H9 (cell line): ENCODE results near the gene TCF7L1. TPM values are rescaled to one million over a fixed set of nuclear protein-coding genes. Genes with fewer than 3 reads are reported as not detected.

Experiments
- DNase-seq: peaks from one replicate; pipeline ENCODE4 v3.0.0-alpha.2; 2017
- H2AFZ ChIP-seq: one replicate; pipeline ENCODE4 v1.6.1; 2013; ENCODE audit warnings: mild to moderate bottlenecking, low read length, control low read depth, moderate library complexity
- H2AK5ac ChIP-seq: 2 replicates; pipeline ENCODE4 v1.6.1; 2013; ENCODE audit warnings: low read length, control low read depth, mixed read lengths; ENCODE audit not compliant: insufficient read length
- H2BK120ac ChIP-seq: one replicate; pipeline ENCODE4 v1.6.1; 2013; ENCODE audit warnings: low read depth, mild to moderate bottlenecking, low read length, control low read depth, inconsistent platforms; ENCODE audit not compliant: poor library complexity, severe bottlenecking
- H2BK12ac ChIP-seq: 2 replicates; pipeline ENCODE4 v1.6.1; 2013; ENCODE audit warnings: low read length, control low read depth, mixed read lengths, low read depth; ENCODE audit not compliant: insufficient read length
- H2BK15ac ChIP-seq: 2 replicates; pipeline ENCODE4 v1.6.1; 2013; ENCODE audit warnings: low read depth, low read length, control low read depth
- H2BK20ac ChIP-seq: one replicate; pipeline ENCODE4 v1.6.1; 2013; ENCODE audit warnings: low read depth, mild to moderate bottlenecking, low read length, control low read depth, inconsistent platforms; ENCODE audit not compliant: poor library complexity, severe bottlenecking
- H2BK5ac ChIP-seq: 2 replicates; pipeline ENCODE4 v1.6.1; 2013; ENCODE audit warnings: low read length, control low read depth, mixed read lengths; ENCODE audit not compliant: insufficient read length
- H3K14ac ChIP-seq: 2 replicates; pipeline ENCODE4 v1.6.1; 2013; ENCODE audit warnings: low read length, control low read depth; ENCODE audit not compliant: insufficient read depth
- H3K18ac ChIP-seq: 2 replicates; pipeline ENCODE4 v1.6.1; 2013; ENCODE audit warnings: low read depth, mild to moderate bottlenecking, mixed read lengths, low read length, control low read depth; ENCODE audit not compliant: insufficient read length
- H3K23ac ChIP-seq: 2 replicates; pipeline ENCODE4 v1.6.1; 2013; ENCODE audit warnings: low read length, control low read depth, mixed read lengths, low read depth; ENCODE audit not compliant: insufficient read length
- H3K23me2 ChIP-seq: 2 replicates; pipeline ENCODE4 v1.6.1; 2013; ENCODE audit warnings: low read depth, mild to moderate bottlenecking, mixed read lengths, low read length, control low read depth; ENCODE audit not compliant: insufficient read length, poor library complexity, severe bottlenecking
- H3K27ac ChIP-seq: 2 replicates; pipeline ENCODE4 v1.5.1; 2013; ENCODE audit warnings: low read length, control low read depth, mixed read lengths, low read depth; ENCODE audit not compliant: insufficient read length
- H3K27me3 ChIP-seq: 2 replicates; pipeline ENCODE4 v1.6.1; 2013; ENCODE audit warnings: low read length, control low read depth, inconsistent platforms; ENCODE audit not compliant: insufficient read depth
- H3K4ac ChIP-seq: 2 replicates; pipeline ENCODE4 v1.6.1; 2013; ENCODE audit warnings: low read depth, mild to moderate bottlenecking, control low read depth, inconsistent platforms, low read length, moderate library complexity
- H3K4me1 ChIP-seq: 2 replicates; pipeline ENCODE4 v1.6.1; 2013; ENCODE audit warnings: low read length, control low read depth, inconsistent platforms; ENCODE audit not compliant: insufficient read depth
- H3K4me2 ChIP-seq: 2 replicates; pipeline ENCODE4 v1.6.1; 2013; ENCODE audit warnings: low read length, control low read depth, mixed read lengths; ENCODE audit not compliant: insufficient read length, insufficient read depth
- H3K56ac ChIP-seq: 2 replicates; pipeline ENCODE4 v1.6.1; 2013; ENCODE audit warnings: low read depth, mild to moderate bottlenecking, mixed read lengths, low read length, control low read depth; ENCODE audit not compliant: insufficient read length
- H3K79me1 ChIP-seq: 2 replicates; pipeline ENCODE4 v1.6.1; 2013; ENCODE audit warnings: low read depth, mild to moderate bottlenecking, moderate library complexity, low read length, control low read depth, inconsistent platforms; ENCODE audit not compliant: insufficient read depth, poor library complexity, severe bottlenecking
- H3K79me2 ChIP-seq: 2 replicates; pipeline ENCODE4 v1.6.1; 2013; ENCODE audit warnings: low read length, control low read depth, inconsistent platforms; ENCODE audit not compliant: insufficient read depth
- H3K9ac ChIP-seq: 2 replicates; pipeline ENCODE4 v1.6.1; 2013; ENCODE audit warnings: low read length, control low read depth, mixed read lengths; ENCODE audit not compliant: insufficient read length; ENCODE audit errors: extremely low read depth
- H3K9me3 ChIP-seq: one replicate; pipeline ENCODE4 v1.6.1; 2013; ENCODE audit warnings: low read depth, low read length, inconsistent platforms; ENCODE audit not compliant: control insufficient read depth
- H3T11ph ChIP-seq: one replicate; pipeline ENCODE4 v1.6.1; 2013; ENCODE audit warnings: mild to moderate bottlenecking, low read length, control low read depth, inconsistent platforms
- H4K20me1 ChIP-seq: one replicate; pipeline ENCODE4 v1.6.1; 2013; ENCODE audit not compliant: control insufficient read depth, insufficient read length, insufficient read depth
- H4K5ac ChIP-seq: 2 replicates; pipeline ENCODE4 v1.6.1; 2013; ENCODE audit warnings: low read depth, mild to moderate bottlenecking, mixed read lengths, low read length, control low read depth; ENCODE audit not compliant: insufficient read length
- H4K8ac ChIP-seq: replicated peaks from 2 replicates; pipeline ENCODE4 v1.6.1; 2013; ENCODE audit warnings: low read length, control low read depth, mixed read lengths, low read depth; ENCODE audit not compliant: insufficient read length
- H4K91ac ChIP-seq: 2 replicates; pipeline ENCODE4 v1.6.1; 2013; ENCODE audit warnings: low read depth, mild to moderate bottlenecking, moderate library complexity, mixed read lengths, low read length, control low read depth; ENCODE audit not compliant: insufficient read length
- H3K27ac Mint-ChIP-seq, 3 experiments: 2 replicates in 2 of 3; 3 replicates in 1 of 3; pipeline ENCODE4 v1.8.0; 2020 to 2021; ENCODE audit warnings: mixed read lengths in 3 of 3, mild to moderate bottlenecking in 1 of 3, moderate library complexity in 1 of 3
- H3K27me3 Mint-ChIP-seq: 2 replicates; pipeline ENCODE4 v1.8.0; 2021; ENCODE audit warnings: low read depth, mild to moderate bottlenecking, moderate library complexity, mixed read lengths
- H3K36me3 Mint-ChIP-seq, 3 experiments: 2 replicates in 2 of 3; 3 replicates in 1 of 3; pipeline ENCODE4 v1.8.0; 2020 to 2021; ENCODE audit warnings: low read depth in 3 of 3, mixed read lengths in 3 of 3; ENCODE audit not compliant: insufficient read depth in 1 of 3
- H3K4me1 Mint-ChIP-seq, 2 experiments: 2 replicates each; pipeline ENCODE4 v1.8.0; 2020; ENCODE audit warnings: mixed read lengths in 2 of 2
- H3K4me3 Mint-ChIP-seq, 2 experiments: 2 replicates in 1 of 2; 3 replicates in 1 of 2; pipeline ENCODE4 v1.8.0; 2020 to 2021; ENCODE audit warnings: mild to moderate bottlenecking in 2 of 2, mixed read lengths in 2 of 2, moderate library complexity in 1 of 2
- H3K9me3 Mint-ChIP-seq, 2 experiments: 2 replicates in 1 of 2; 3 replicates in 1 of 2; pipeline ENCODE4 v1.8.0; 2020; ENCODE audit warnings: mild to moderate bottlenecking in 2 of 2, mixed read lengths in 2 of 2, moderate library complexity in 1 of 2
- CTCF ChIP-seq: fragments of 200-600 bp; sonication (generic); conservative IDR thresholded peaks from 3 replicates; pipeline ENCODE4 v1.8.0; 2021; ENCODE audit warnings: antibody characterized with exemption, mild to moderate bottlenecking
- WGBS: extraction: QIAGEN DNeasy Blood & Tissue Kit; methylation state at CpG from one replicate; pipeline ENCODE4 v1.1.7; 2013; ENCODE audit warnings: missing lambda C conversion rate, low lambda C conversion rate, mixed read lengths; ENCODE audit not compliant: insufficient read length; ENCODE audit errors: extremely low coverage; 5-methylcytosine and 5-hydroxymethylcytosine counted together
- total RNA-seq: library from RNA; stranded (reverse); gene quantifications from 2 replicates; pipeline ENCODE4 v1.2.1, GENCODE V29; 2021

Gene TCF7L1
- total RNA-seq, 1 experiment from 2014 or later: 112 TPM

GRCh38 chr2:85096616-85097015 is 36.6 kb upstream of the TCF7L1 start:
- Histone ChIP-seq H3K23me2 (no peaks in the 10 kb centered on the region), H2BK12ac (no peak overlapping the region), H3K18ac (no peak overlapping the region), H4K8ac (no peak overlapping the region), H2BK5ac (no peak overlapping the region), H4K91ac (no peak overlapping the region), H2AK5ac (no peak overlapping the region), H2BK20ac (no peak overlapping the region), H3K9me3 (no peaks in the 10 kb centered on the region), H3K56ac (no peak overlapping the region), H4K5ac (no peak overlapping the region), H3T11ph (no peak overlapping the region), H3K4me1 (no peaks in the 10 kb centered on the region), H3K79me1 (no peaks in the 10 kb centered on the region), H3K23ac (no peak overlapping the region), H3K14ac (no peak overlapping the region), H4K20me1 (no peaks in the 10 kb centered on the region), H3K27ac (no peak overlapping the region), H3K27me3 (no peaks in the 10 kb centered on the region), H2BK120ac (no peak overlapping the region), H3K4me2 (no peak overlapping the region), H2BK15ac (no peak overlapping the region), H3K79me2 (no peaks in the 10 kb centered on the region), H2AFZ (no peak overlapping the region), H3K9ac (no peak overlapping the region), H3K4ac (no peak overlapping the region)
- TF ChIP-seq CTCF: no peak
- peaks cover 42% of the 10 kb centered on the region for H3K27me3 Mint-ChIP-seq
- H3K36me3 Mint-ChIP-seq: peaks cover 0 to 18% (median 7%) of the 10 kb centered on the region in 3 experiments; a peak in 5 of 7 replicates
- no CpG with 5 or more reads among the region's 6 CpGs for WGBS
- no peak overlapping the region; a peak in 1 of 7 replicates for H3K27ac Mint-ChIP-seq
- no peak for DNase-seq
- H3K4me1 Mint-ChIP-seq: peaks cover 0 to 3% of the 10 kb centered on the region in 2 experiments; a peak in 1 of 4 replicates
- peaks cover 15 to 18% of the 10 kb centered on the region in 2 experiments for H3K9me3 Mint-ChIP-seq
- no peak overlapping the region for H3K4me3 Mint-ChIP-seq
